Thyroid gland (tissue), 4 donors: ENCODE measurements around the gene NHERF2. TPM values are rescaled to one million over a fixed set of nuclear protein-coding genes. Genes with fewer than 3 reads are reported as not detected.
A peak's percentile ranks its signal among the peaks of the same experiment; 100 is the strongest.

Experiments used
- DNase-seq, 2 donors: peaks; one replicate each; pipeline ENCODE4 v3.0.0-alpha.2; 2019
- H3K27ac ChIP-seq, 3 donors: fragments of 200-600 bp; sonication (generic); 1 replicate in 2 of 3; 2 replicates in 1 of 3; pipeline ENCODE4 v1.5.1; 2016 to 2019; ENCODE audit warnings: mild to moderate bottlenecking in 1 of 3, moderate library complexity in 1 of 3
- H3K27me3 ChIP-seq: fragments of 200-600 bp; sonication (generic); one replicate; pipeline ENCODE4 v1.5.1; 2019
- H3K36me3 ChIP-seq, 2 donors: fragments of 200-600 bp; sonication (generic); one replicate each; pipeline ENCODE4 v1.5.1; 2016 to 2019
- H3K4me1 ChIP-seq, 2 donors: fragments of 200-600 bp; sonication (generic); one replicate each; pipeline ENCODE4 v1.5.1; 2017 to 2019
- H3K4me3 ChIP-seq, 3 donors: fragments of 200-600 bp; sonication (generic); replicated peaks in 1 of 3; 1 replicate in 2 of 3; 2 replicates in 1 of 3; pipeline ENCODE4 v1.5.1; 2016; ENCODE audit warnings: mild to moderate bottlenecking in 1 of 3
- H3K9me3 ChIP-seq: fragments of 200-600 bp; sonication (generic); one replicate; pipeline ENCODE4 v1.5.1; 2017
- POLR2A ChIP-seq, 2 donors: fragments of 450-650 bp; IDR thresholded peaks; one replicate each; pipeline ENCODE4 v1.6.1; 2017; ENCODE audit warnings: antibody characterized with exemption in 2 of 2, mild to moderate bottlenecking in 2 of 2, moderate library complexity in 1 of 2
- WGBS, 2 donors: methylation state at CpG; one replicate each; pipeline ENCODE4 v1.1.5; 2017; 5-methylcytosine and 5-hydroxymethylcytosine counted together
- intact Hi-C: fragments of 100-400 bp; cut with DNase I; formaldehyde crosslinking; loops from one replicate; pipeline ENCODE4 v1.15.1; 2023
- total RNA-seq, 4 donors: library from RNA; depleted of rRNA; stranded (reverse); fragments of >200 nt; gene quantifications; one replicate each; pipeline ENCODE4 v1.2.3, GENCODE V29; 2016
- TF ChIP-seq, protein P1 (sequence below), 6 experiments: fragments of 200-600 bp in 3 of 6; fragments of 450-650 bp in 3 of 6; sonication (generic) in 3 of 6; IDR thresholded peaks; one replicate each; pipeline ENCODE4 v1.5.1; 2016 to 2019; ENCODE audit warnings: antibody characterized with exemption in 6 of 6, mild to moderate bottlenecking in 2 of 6, inconsistent platforms in 1 of 6, moderate library complexity in 1 of 6

The NHERF2 gene
- total RNA-seq, 4 donors from 2014 or later = 73.8 to 146 (median 81.6) TPM

DNA sequence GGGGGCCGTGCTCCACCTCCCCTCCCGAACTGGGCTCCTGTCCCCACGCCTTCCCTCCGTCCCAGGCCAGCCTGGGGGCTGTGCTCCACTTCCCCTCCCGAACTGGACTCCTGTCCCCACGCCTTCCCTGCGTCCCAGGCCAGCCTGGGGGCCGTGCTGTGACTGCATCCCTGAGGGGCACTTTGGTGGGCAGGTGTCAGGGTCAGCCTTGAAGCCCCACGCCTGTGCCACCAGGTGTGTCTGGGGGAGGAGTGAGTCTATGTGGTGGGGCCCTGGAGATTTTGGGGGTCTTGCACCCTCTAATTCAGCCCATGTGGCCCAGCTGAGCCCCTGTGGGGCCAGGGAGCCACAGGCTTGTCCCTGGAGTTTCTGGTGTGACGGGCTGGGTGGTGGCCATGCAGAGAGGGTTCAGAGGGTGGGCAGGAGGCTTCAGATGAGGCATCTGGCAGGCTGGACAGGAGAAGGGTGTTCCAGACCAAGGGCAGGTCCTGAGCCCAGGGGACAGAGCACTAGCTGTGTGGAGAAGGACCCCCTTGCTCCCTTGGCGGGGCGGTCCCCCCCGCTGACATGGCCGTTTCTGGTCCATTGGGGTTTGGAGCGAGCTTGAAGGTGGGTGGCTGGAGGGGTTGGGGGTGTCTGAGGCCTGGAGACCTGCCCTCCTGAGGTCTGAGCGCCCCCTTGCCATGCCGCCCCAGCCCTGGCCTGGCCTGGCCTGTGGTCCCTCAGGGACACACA is 8.2 kb downstream of the NHERF2 start:
- WGBS, 2 donors = 43 to 79% methylated on average over 3 to 12 of the region's 17 CpGs
- Histone ChIP-seq H3K27me3 (no peaks in the 10 kb centered on the region), H3K9me3 (no peaks in the 10 kb centered on the region), H3K4me3 (peak overlapping the region in 1 of 3 donors; percentile 8), H3K27ac (peak overlapping the region; percentile 78 to 81 (median 78)), H3K36me3 (peaks cover 0 to 8% of the 10 kb centered on the region in 2 donors), H3K4me1 (peaks cover 16 to 56% of the 10 kb centered on the region in 2 donors)
- TF ChIP-seq POLR2A (IDR thresholded peaks at IDR 0.05) = no peak
- TF ChIP-seq, protein P1, sequence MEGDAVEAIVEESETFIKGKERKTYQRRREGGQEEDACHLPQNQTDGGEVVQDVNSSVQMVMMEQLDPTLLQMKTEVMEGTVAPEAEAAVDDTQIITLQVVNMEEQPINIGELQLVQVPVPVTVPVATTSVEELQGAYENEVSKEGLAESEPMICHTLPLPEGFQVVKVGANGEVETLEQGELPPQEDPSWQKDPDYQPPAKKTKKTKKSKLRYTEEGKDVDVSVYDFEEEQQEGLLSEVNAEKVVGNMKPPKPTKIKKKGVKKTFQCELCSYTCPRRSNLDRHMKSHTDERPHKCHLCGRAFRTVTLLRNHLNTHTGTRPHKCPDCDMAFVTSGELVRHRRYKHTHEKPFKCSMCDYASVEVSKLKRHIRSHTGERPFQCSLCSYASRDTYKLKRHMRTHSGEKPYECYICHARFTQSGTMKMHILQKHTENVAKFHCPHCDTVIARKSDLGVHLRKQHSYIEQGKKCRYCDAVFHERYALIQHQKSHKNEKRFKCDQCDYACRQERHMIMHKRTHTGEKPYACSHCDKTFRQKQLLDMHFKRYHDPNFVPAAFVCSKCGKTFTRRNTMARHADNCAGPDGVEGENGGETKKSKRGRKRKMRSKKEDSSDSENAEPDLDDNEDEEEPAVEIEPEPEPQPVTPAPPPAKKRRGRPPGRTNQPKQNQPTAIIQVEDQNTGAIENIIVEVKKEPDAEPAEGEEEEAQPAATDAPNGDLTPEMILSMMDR (IDR thresholded peaks at IDR 0.05) = no peak
- intact Hi-C loops = no loop called here
- DNase-seq = no peak

GRCh38 chr16:2035431-2036199 is 8.9 kb downstream of the NHERF2 start:
- Histone ChIP-seq H3K27ac (peak overlapping the region; percentile 78 to 81 (median 78)), H3K27me3 (no peaks in the 10 kb centered on the region), H3K4me1 (peaks cover 18 to 64% of the 10 kb centered on the region in 2 donors), H3K36me3 (peaks cover 0 to 8% of the 10 kb centered on the region in 2 donors), H3K9me3 (no peaks in the 10 kb centered on the region), H3K4me3 (peak overlapping the region in 1 of 3 donors; percentile 8)
- DNase-seq = peak; percentile 54 to 67
- intact Hi-C loops = no loop called here
- no peak for TF ChIP-seq POLR2A (IDR thresholded peaks at IDR 0.05)
- TF ChIP-seq, protein P1 (IDR thresholded peaks at IDR 0.05) = no peak
- WGBS, 2 donors = 33 to 50% methylated on average over 3 to 25 of the region's 34 CpGs

DNA sequence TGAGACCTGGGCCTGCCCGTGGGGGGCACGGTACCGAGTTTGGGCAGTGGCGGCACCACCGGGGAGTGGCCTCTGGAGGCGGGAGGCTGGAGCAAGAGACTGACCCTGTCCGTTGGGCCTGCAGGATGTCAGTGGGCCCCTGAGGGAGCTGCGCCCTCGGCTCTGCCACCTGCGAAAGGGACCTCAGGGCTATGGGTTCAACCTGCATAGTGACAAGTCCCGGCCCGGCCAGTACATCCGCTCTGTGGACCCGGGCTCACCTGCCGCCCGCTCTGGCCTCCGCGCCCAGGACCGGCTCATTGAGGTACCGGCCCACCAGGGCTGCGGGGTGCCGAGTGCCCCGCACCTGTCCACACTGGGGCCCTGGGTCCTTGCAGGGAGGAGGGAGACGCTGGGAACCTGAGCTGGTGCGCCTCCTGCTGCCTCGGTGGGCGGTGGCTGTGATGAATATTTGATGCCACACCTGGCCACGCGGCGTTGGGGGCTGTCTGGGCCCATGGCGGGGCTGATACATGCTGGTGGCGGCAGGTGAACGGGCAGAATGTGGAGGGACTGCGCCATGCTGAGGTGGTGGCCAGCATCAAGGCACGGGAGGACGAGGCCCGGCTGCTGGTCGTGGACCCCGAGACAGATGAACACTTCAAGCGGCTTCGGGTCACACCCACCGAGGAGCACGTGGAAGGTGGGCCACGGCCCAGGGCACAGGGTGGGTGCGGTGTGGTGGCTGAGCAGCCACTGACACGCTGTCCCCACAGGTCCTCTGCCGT is 9.7 kb downstream of the NHERF2 start:
- TF ChIP-seq POLR2A (IDR thresholded peaks at IDR 0.05) = no peak
- TF ChIP-seq, protein P1 (IDR thresholded peaks at IDR 0.05) = no peak
- peaks cover 26 to 72% of the 10 kb centered on the region in 2 donors for H3K4me1 ChIP-seq
- intact Hi-C loops = no loop called here
- peaks cover 0 to 8% of the 10 kb centered on the region in 2 donors for H3K36me3 ChIP-seq
- peak overlapping the region; percentile 78 to 81 (median 78) for H3K27ac ChIP-seq
- no peaks in the 10 kb centered on the region for H3K9me3 ChIP-seq
- peak overlapping the region in 1 of 3 donors; percentile 8 for H3K4me3 ChIP-seq
- 83 to 94% methylated on average over 26 to 32 of the region's 47 CpGs for WGBS, 2 donors
- H3K27me3 ChIP-seq = no peaks in the 10 kb centered on the region
- no peak for DNase-seq

DNA sequence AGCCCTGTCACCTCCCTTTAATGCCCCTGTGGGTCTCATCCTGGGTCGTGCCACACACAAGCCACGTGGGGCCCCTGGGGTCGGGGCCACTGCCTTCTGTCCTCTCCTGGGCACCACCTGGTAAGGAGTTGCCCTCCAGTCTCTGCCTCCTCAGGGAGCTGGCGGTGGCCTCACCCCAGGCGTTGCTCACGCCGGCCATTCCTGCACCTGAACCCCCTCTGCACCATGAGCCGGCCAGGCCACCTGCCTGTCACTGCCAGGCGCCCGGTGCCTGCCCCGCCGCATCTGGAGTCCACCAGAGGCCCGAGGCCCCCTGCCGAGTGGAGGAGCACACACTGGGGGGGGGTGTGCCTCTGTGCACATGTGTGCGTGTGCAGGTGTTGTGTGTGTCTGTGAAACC is 10.4 kb downstream of the NHERF2 start:
- H3K27me3 ChIP-seq = no peaks in the 10 kb centered on the region
- intact Hi-C loops = no loop called here
- DNase-seq = no peak
- H3K9me3 ChIP-seq = no peaks in the 10 kb centered on the region
- TF ChIP-seq POLR2A (IDR thresholded peaks at IDR 0.05) = no peak
- TF ChIP-seq, protein P1 (IDR thresholded peaks at IDR 0.05) = no peak
- peaks cover 33 to 78% of the 10 kb centered on the region in 2 donors for H3K4me1 ChIP-seq
- no peak overlapping the region for H3K4me3 ChIP-seq
- WGBS, 2 donors = 85 to 96% methylated on average over 4 to 8 of the region's 15 CpGs
- H3K36me3 ChIP-seq = peaks cover 0 to 8% of the 10 kb centered on the region in 2 donors
- H3K27ac ChIP-seq = peak overlapping the region in 1 of 3 donors; percentile 78
